Right atrium auricular region (tissue), 2 donors: ENCODE measurements around the gene SET. TPM values are rescaled to one million over a fixed set of nuclear protein-coding genes. Genes with fewer than 3 reads are reported as not detected.

ENCODE experiments used
- DNase-seq: peaks from one replicate; pipeline ENCODE4 v3.0.0-alpha.2; 2019; ENCODE audit warnings: low spot score
- H3K27ac ChIP-seq, 2 donors: fragments of 200-600 bp; sonication (generic); 1 replicate in 1 of 2; 2 replicates in 1 of 2; pipeline ENCODE4 v1.5.1; 2016 to 2019
- H3K27me3 ChIP-seq, 2 donors: fragments of 200-600 bp; sonication (generic); one replicate each; pipeline versions ENCODE4 v1.5.1 to v1.6.0; 2017 to 2019
- H3K36me3 ChIP-seq: fragments of 200-600 bp; sonication (generic); one replicate; pipeline ENCODE4 v1.5.1; 2016
- H3K4me1 ChIP-seq, 2 donors: fragments of 200-600 bp; sonication (generic); one replicate each; pipeline versions ENCODE4 v1.5.1 to v1.6.0; 2017 to 2019
- H3K4me3 ChIP-seq, 2 donors: fragments of 200-600 bp; sonication (generic); 1 replicate in 1 of 2; 2 replicates in 1 of 2; pipeline ENCODE4 v1.5.1; 2017 to 2019; ENCODE audit warnings: mild to moderate bottlenecking in 1 of 2, moderate library complexity in 1 of 2
- H3K9me3 ChIP-seq, 2 donors: fragments of 200-600 bp; sonication (generic); one replicate each; pipeline ENCODE4 v1.5.1; 2019
- total RNA-seq, 2 donors: library from RNA; depleted of rRNA; stranded (reverse); fragments of >200 nt; gene quantifications; one replicate each; pipeline ENCODE4 v1.1.0, GENCODE V29; 2016
- TF ChIP-seq, protein P1 (sequence below), 2 donors: fragments of 200-600 bp; sonication (generic); IDR thresholded peaks; one replicate each; pipeline ENCODE4 v1.5.1; 2019; ENCODE audit warnings: antibody characterized with exemption in 2 of 2

SET gene
- total RNA-seq, 2 donors from 2014 or later = 104 to 125 TPM

DNA sequence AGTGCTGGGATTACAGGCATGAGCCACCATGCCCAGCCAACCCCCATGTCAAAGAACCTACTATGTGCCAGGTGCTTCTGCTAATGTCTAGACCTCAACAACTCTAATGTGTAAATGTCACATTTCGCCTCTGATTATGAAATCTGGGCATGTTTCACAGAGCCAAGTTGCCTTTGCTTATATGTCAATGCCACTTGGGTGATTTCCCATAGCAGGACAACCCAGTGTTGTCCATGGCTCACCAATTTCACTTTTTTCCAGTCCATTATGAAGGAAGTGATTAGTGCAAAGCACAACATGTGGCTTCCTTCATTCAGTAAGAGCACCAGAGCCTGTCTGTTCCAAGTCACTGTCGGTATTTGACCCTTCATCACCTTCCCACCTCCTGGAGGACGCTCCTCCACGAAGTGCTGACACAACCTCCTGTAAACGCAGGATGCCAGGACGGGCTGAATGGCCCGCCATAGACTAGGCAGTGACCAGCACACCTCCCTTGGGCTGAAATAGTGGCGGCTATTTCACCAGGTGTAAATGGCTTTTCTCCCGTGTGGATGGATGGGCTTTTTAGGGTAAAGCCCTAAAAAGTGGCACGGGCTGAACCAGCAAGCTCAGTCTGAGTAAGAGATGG is 12.3 kb downstream of the SET start:
- Histone ChIP-seq H3K27me3 (no peaks in the 10 kb centered on the region), H3K4me1 (peaks cover 0 to 12% of the 10 kb centered on the region in 2 donors), H3K4me3 (no peak overlapping the region), H3K36me3 (peaks cover under 1% of the 10 kb centered on the region), H3K27ac (no peak overlapping the region), H3K9me3 (no peaks in the 10 kb centered on the region)
- no peak for DNase-seq
- TF ChIP-seq, protein P1, sequence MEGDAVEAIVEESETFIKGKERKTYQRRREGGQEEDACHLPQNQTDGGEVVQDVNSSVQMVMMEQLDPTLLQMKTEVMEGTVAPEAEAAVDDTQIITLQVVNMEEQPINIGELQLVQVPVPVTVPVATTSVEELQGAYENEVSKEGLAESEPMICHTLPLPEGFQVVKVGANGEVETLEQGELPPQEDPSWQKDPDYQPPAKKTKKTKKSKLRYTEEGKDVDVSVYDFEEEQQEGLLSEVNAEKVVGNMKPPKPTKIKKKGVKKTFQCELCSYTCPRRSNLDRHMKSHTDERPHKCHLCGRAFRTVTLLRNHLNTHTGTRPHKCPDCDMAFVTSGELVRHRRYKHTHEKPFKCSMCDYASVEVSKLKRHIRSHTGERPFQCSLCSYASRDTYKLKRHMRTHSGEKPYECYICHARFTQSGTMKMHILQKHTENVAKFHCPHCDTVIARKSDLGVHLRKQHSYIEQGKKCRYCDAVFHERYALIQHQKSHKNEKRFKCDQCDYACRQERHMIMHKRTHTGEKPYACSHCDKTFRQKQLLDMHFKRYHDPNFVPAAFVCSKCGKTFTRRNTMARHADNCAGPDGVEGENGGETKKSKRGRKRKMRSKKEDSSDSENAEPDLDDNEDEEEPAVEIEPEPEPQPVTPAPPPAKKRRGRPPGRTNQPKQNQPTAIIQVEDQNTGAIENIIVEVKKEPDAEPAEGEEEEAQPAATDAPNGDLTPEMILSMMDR (IDR thresholded peaks at IDR 0.05) = no peak

DNA sequence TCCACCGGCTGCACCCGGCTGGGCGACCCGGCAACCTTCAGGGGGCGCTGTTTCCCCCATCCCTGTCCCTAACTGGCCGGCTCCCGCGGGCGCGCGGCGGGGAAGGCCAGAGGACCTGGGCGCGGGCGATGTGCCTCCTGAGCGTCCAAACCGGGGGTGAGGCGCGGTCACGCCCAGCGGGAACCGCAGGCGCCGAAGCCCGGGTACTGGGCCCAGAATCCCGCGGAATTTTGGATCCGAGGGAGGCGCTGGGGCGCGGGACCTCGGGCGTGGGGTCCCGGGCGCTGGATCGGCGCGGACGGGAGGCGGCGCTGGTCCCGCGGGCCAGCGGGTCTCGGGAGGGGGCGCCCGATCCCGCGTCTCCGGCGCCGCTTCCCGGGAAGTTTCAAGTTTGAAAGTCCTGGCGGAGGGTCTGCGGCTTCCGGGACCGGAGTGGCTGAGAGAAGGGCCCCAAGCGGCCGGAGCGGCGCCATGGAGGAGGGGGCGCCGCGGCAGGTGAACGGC is 13.5 kb downstream of the SET start, which contains the start of gene PKN3:
PKN3 (plus strand) TSS at position 59 of the 504 bp plus-strand sequence; CDS start at position 472, 413 bp downstream.
- peak; percentile 79 for DNase-seq
- Histone ChIP-seq H3K4me3 (peak within 1 kb of the TSS; percentile 69 to 78), H3K4me1 (peaks cover 0 to 12% of the 10 kb centered on the region in 2 donors), H3K27me3 (no peaks in the 10 kb centered on the region), H3K27ac (peak within 1 kb of the TSS; percentile 78 to 81), H3K9me3 (no peaks in the 10 kb centered on the region), H3K36me3 (no peaks in the 10 kb centered on the region)
- TF ChIP-seq, protein P1 (IDR thresholded peaks at IDR 0.05) = peak; percentile 72 to 92

DNA sequence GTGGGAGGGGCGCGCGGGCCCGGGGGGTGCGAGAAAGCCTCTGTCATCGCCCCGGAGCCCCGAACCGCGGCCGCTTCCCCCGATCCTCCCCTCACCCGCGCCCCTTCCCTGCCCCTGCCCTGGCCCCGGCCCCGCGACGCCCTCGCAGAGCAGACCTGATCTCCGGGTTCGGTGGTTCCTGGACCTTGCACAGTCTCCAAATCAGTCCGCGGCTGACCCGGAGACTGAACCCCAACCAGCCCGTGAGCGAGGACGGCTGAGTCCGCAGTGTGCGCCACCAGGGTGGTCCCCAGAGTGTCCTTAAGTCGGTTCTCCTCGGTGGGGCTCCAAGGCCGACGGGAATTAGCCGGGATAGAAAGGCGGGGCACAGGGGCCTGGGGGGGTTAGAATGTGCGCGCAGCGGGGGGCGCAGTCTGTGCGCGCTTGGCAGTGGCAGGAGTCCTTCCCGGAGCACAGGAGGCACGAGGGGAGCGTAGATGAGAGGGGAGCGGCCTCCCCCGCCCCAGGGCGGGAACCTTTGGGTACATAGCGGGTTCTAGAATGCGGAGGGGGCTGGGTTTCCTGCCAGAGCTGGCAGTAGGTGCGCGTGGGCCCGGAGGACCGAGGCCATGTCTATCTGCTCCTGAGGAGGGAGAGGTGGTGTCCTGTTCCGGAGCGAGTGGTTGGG is 14.1 kb downstream of the SET start:
- Histone ChIP-seq H3K27ac (peak overlapping the region; percentile 78 to 81), H3K27me3 (no peaks in the 10 kb centered on the region), H3K9me3 (no peaks in the 10 kb centered on the region), H3K36me3 (no peaks in the 10 kb centered on the region), H3K4me1 (peaks cover 0 to 12% of the 10 kb centered on the region in 2 donors), H3K4me3 (peak overlapping the region; percentile 69 to 78)
- TF ChIP-seq, protein P1 (IDR thresholded peaks at IDR 0.05) = no peak
- no peak for DNase-seq

DNA sequence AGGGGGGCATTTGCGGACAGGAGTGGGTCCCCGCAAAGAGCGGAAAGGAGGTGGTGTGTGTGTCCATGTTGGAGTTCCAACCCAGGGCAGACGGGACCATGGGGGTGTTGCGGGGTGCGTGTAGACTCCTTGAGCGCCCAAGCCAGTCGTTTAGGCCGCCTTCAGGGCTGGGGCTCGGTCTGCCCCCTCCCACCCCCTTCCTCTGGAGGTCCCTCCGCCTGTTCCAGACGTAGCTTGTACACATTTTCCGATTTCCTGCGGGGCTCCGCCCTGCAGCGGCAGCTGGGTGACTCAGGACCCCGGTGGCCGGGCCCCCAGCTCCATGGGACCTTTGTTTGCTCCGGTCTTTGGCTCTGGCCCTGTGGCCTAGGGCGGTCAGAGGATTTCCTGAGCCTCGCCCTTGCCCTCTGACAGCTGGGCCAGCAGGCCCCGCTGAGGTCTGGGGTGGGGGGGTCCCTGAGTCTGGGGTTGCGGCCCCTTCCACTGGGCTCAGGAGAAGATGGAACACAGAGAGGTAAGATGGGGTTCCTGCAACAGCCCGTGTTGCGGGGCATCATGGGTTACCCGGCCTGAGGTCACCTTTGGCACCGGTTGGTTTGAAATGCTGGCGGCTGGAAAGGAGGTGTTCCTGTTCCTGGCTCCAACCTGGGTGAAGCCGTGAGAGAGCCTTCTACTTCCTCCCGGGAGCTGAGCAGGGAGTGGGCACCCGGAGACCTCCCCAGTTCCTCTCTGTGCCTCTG is 14.8 kb downstream of the SET start:
- no peaks in the 10 kb centered on the region for H3K27me3 ChIP-seq
- peaks cover 0 to 12% of the 10 kb centered on the region in 2 donors for H3K4me1 ChIP-seq
- H3K9me3 ChIP-seq = no peaks in the 10 kb centered on the region
- peak overlapping the region; percentile 78 to 81 for H3K27ac ChIP-seq
- peak; percentile 70 for DNase-seq
- TF ChIP-seq, protein P1 (IDR thresholded peaks at IDR 0.05) = no peak
- H3K36me3 ChIP-seq = no peaks in the 10 kb centered on the region
- H3K4me3 ChIP-seq = peak overlapping the region; percentile 69 to 78

DNA sequence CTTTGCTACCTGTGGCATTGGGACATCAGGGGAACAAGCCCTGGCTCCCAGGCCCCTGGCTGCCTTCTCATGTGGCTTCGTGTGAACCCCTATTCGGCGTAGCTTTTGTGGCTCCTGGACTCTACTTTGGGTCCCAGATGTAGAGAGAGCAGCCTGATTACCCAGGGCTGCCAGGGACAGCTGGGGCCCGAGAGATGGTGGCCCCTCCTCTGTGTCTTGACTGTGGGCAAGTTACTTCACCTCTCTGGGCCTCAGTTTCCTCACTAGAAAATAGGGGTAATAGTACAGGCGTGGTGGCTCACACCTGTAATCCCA is 15.3 kb downstream of the SET start:
- Histone ChIP-seq H3K9me3 (no peaks in the 10 kb centered on the region), H3K27ac (peak overlapping the region; percentile 78 to 81), H3K4me3 (peak overlapping the region; percentile 7 to 78), H3K27me3 (no peaks in the 10 kb centered on the region), H3K4me1 (peaks cover 0 to 12% of the 10 kb centered on the region in 2 donors), H3K36me3 (no peaks in the 10 kb centered on the region)
- TF ChIP-seq, protein P1 (IDR thresholded peaks at IDR 0.05) = no peak
- DNase-seq = no peak
